OCI-M2 (cell line): ENCODE data around the gene CYGB.

Experiments
- DNase-seq: peaks from one replicate; lab custom pipeline; 2025; ENCODE audit not compliant: unreplicated experiment; lab: John Stamatoyannopoulos, UW

CYGB gene

GRCh38 chr17:76537578-76538280 is at the start of gene CYGB:
CYGB (minus strand) TSS chr17:76537709; CDS start chr17:76537542, 167 bp downstream.
- DNase-seq: no peak

GRCh38 chr17:76586741-76587487 is 49.4 kb upstream of the CYGB start:
- no peak for DNase-seq

GRCh38 chr17:76585649-76586593 is 48.4 kb upstream of the CYGB start, which contains the start of gene ST6GALNAC2:
ST6GALNAC2 (minus strand) TSS chr17:76585860; CDS start chr17:76585808, 52 bp downstream.
- no peak for DNase-seq

GRCh38 chr17:76585033-76585648 is 47.6 kb upstream of the CYGB start:
- no peak for DNase-seq

- DNase-seq: no peak
Observed at GRCh38 chr17:76584427-76585032, 47.0 kb upstream of the CYGB start.

DNA sequence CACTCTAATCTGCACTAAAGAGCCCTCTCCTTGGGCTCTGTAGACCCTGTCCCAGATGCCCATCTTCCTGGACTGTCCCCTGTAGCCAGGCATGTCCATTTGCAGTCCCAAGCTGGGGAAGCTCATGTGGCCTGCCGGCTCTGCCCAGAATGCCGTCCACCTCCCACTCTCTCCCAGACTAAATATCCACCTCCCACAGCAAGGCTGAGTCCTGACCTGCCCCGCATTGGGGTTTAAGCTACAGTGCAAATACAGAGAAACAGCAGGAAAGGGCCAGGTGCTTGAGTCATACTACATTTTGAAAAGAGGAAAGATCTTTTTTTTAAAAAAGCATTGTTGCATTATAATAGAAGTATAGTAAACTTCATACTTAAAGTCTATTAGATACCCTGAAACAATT is 45.2 kb upstream of the CYGB start:
- no peak for DNase-seq

GRCh38 chr17:76581515-76581914 is 44.0 kb upstream of the CYGB start:
- DNase-seq: no peak

DNA sequence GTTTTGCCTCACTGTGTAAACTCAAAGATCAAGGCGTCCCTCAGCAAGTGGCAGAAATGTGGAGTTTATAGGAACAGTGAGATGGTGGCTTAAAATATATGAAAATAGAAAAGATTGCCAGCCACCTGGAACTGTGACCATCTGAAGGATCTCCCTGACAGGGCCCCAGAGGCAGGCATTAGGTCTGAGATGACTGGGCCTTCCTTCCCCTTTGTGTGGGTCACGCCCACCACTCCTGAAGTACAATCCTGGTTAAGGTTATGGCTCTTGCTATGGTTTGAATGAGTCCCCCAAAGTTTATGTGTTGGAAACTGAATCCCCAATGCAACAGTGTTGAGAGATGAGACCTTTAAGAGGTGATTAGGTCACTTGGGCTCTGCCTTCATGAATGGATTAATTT is 41.8 kb upstream of the CYGB start:
- DNase-seq: no peak

DNA sequence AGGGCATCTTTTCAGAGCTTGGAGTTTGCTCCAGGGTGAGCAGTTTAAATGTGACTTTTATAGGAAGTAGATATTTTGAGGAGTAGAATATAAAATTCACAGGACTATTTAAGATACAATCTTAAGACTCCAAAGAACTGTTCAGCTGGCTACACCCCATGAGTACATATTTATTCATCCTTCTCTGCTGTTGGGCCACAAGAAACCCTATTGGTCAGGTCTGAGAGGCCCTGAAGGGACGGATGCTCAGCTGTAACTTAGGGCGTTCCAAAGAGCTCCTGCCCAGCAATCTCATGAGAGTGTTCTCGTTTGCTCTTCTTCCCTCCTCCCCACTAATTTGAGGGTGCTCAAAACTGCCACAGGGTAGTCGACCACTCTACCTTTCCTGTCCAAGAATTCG is 40.9 kb upstream of the CYGB start:
- no peak for DNase-seq

DNA sequence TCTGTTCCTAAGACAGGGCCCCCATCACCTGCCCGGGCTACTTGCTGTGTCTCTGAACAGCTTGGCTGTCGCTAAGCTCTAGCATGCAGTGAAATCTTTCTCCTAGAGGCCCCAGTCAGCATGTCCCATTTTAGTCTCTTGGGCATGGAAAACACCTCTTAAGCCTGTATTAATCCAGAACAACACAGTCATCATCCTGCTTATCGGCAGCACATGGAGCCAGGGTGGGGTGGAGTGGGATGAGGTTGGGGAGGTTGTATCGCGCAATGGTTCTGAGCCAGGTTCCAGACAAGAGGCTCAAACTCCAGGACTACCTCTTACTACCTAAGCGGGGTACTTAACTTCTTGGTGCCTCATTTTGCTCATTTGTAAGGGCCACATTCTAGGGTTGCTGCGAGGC is 40.4 kb upstream of the CYGB start:
- DNase-seq: no peak

GRCh38 chr17:76576189-76576588 is 38.7 kb upstream of the CYGB start:
- DNase-seq: no peak

DNA sequence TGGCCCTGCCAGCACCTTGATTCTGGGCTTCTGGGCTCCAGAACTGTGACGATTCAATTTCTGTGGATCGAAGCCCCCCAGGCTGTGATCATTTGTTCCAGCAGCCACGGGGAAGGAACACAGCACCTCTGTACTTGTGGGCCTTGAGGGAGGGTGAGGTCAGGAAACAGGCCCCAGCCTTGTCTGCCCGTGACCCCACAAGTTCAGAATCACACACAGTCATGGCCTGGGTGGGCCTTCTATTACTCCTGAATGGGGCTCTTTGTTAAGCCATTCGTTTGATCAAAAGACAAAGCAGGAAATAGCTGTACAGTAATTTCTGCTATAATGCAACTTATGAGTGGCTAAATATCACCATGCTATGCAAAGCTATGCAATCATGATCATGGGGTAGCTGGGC is 38.1 kb upstream of the CYGB start:
- no peak for DNase-seq

- DNase-seq: no peak
Observed at GRCh38 chr17:76574166-76574565, 36.7 kb upstream of the CYGB start.

DNA sequence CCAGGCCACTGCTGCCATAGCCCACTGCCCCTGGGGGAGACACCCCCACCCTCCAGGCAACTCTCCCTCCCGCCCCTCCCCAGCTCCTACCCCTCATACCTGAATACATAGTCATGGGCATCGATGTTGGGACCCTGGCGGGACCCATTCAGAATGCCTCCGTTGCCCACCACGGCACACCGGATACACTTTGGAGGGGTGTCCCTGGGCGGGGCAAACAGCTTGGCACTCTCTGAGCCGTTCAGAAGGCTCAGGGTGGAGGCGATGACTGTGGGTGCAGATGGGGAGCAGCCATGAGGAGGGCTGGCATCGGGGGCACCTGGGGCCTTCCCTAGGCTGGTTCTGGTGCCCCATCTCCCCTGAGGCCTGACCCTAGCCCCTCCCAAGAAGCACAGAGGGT is 35.6 kb upstream of the CYGB start:
- DNase-seq: no peak

DNA sequence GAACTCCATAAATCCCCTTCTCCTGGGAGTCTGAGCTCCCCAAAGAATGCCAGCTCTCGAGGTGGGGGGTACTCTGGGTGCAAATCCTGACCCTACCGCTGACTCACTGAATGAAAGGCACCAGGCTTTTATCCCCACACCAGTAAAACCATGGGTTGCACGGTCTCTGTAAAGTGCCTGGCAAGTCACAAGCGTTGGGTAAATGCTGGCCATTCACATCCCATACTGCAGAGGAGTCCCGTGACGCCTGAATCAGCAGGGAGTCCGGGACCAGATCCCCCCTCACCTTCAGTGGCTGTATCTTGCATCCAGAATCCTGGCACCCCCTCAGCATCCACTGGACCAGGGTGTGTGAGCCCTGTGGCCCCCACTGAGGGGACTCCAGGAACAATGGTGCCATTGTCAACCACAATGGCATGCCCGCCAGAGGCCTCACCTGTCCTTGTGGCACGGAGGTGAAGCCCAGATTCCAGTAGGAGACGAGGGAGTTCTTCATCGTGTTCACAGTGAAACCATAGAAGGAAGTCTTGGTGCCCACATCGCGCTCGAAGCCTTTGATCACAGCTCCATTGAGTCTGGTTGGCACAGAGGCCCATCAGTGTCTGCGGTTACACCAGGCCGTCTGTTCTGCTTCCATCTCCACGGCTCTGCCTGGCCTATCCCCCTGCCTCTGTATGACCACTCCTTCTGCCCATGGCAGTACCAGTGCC is 34.8 kb upstream of the CYGB start:
- no peak for DNase-seq

DNA sequence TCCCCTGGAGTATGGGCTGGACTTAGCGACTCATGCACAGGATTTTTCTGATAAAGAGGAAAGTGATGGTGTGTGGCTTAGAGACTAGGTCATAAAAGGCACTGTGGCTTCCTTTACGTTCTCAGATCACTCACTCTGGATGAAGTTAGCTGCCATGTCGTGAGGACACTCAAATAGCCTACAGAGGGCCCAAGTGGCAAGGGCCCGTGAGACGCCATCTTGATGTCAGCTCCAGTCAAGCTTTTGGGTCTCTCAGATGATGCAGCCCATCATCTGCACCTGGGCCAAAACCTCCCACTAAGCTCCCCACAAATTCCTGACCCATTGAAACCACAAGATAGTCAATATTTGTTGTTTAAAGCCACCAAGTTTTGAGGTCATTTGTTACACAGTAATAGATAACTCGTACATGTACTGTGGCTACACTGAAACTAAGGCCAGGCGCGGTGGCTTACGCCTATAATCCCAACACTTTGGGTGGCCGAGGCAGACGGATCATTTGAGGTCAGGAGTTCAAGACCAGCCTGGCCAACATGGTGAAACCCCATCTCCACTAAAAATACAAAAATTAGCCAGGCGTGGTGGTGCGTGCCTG is 33.5 kb upstream of the CYGB start:
- DNase-seq: no peak

DNA sequence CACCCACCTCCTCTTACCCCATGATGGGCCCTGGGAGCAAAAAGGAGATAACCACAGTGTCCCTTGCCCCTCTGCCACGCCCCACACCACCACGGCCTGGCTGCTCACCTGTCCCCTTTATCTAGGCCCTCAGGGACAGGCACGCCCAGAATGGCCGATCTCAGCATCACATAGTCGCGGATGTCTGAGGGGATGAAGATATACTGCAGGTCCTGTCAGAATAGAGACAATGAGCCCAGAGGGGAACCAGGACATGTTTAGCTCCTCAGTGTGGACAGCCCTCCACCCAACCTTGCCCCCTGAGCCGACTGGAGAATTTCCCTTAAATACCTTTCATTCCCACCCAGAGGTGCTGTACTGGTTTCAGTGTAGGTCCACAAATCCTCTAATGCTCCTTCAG is 32.9 kb upstream of the CYGB start:
- DNase-seq: no peak

GRCh38 chr17:76569607-76570279 is 32.2 kb upstream of the CYGB start:
- no peak for DNase-seq

GRCh38 chr17:76568811-76569221 is 31.3 kb upstream of the CYGB start:
- no peak for DNase-seq
